Activated CD8-positive, alpha-beta memory T cell treated with anti-CD3 and anti-CD28 coated beads for 1 hour (primary cell): Measurements from ENCODE around the gene HSD17B2.

ENCODE experiments used
- DNase-seq, 2 donors: peaks; one replicate each; pipeline ENCODE4 v3.0.0-alpha.2; 2020; ENCODE audit warnings: low read depth in 1 of 2; ENCODE audit errors: extremely low read depth in 1 of 2

Gene HSD17B2

DNA sequence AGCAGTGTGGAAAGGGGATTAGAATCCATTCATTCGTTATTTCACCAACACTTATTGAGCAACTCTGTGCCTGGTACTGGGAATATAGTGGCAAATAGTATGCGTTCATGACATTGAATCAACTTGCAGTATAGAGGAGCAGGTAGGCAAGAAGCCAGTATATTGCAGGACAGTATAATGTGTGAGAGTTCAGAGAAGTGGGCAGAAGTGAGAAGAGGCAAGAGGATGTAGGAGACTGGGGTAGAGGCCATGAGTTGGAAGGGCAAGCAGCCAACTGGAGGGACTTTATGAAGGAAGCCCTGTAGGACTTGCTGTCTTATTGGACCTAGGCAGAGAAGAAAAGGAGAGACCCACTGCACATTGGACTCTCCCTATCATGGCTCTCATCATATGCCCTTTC is 12.3 kb downstream of the HSD17B2 start:
- no peak for DNase-seq

- no peak for DNase-seq
Measured at GRCh38 chr16:82047787-82048186, 12.7 kb downstream of the HSD17B2 start.

- no peak for DNase-seq
Measured at GRCh38 chr16:82049484-82049883, 14.4 kb downstream of the HSD17B2 start.

- DNase-seq: no peak
Measured at GRCh38 chr16:82050506-82050905, 15.5 kb downstream of the HSD17B2 start.

DNA sequence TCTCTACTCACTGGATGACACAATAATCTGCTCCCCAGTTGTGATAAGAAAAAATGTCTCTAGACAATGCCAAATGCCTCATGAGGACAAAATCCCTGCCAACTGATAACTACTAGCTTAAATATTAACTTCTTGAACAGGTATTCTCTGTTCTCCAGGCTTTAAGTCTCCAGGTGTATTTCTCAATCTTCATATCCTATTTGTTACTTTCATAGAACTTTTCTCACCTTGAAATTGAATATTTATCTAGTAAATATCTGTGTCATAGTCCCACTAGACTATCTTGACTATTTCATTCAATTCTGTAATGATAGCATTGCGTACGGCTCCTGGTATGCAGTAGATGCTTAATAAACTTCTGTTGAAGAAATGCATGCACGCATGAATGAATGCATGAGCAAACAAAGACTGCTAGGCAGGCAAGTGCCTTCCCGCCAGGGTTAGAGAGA is 15.9 kb downstream of the HSD17B2 start:
- DNase-seq: no peak

GRCh38 chr16:82051656-82052055 is 16.6 kb downstream of the HSD17B2 start:
- no peak for DNase-seq

DNA sequence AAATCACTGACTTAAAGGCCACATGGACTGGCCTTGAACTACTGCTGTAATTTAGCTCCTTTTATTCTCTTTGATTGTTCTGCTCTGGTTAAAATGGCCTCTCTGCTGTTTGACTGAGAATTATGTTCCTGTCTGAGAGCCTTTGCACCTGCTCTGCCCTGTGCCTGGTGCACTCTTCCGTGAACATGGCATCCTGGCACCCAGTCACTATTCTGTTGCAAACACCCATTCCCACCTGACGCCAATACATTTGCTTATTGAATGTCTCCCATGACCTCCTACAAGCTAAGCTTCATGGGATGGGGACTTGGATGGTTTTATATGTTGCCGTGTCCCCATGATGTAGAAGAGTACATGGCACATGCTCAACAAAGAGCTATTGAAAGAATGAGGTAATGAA is 20.1 kb downstream of the HSD17B2 start:
- DNase-seq: no peak

- DNase-seq: no peak
Measured at GRCh38 chr16:82055728-82056549, 20.9 kb downstream of the HSD17B2 start.

- DNase-seq: no peak
Measured at GRCh38 chr16:82056550-82056896, 21.5 kb downstream of the HSD17B2 start.

- DNase-seq: no peak
Measured at GRCh38 chr16:82059161-82059982, 24.3 kb downstream of the HSD17B2 start.

GRCh38 chr16:82059983-82060421 is 24.9 kb downstream of the HSD17B2 start:
- no peak for DNase-seq

- DNase-seq: no peak
Measured at GRCh38 chr16:82061861-82062525, 26.9 kb downstream of the HSD17B2 start.

- no peak for DNase-seq
Measured at GRCh38 chr16:82062645-82063058, 27.6 kb downstream of the HSD17B2 start.

DNA sequence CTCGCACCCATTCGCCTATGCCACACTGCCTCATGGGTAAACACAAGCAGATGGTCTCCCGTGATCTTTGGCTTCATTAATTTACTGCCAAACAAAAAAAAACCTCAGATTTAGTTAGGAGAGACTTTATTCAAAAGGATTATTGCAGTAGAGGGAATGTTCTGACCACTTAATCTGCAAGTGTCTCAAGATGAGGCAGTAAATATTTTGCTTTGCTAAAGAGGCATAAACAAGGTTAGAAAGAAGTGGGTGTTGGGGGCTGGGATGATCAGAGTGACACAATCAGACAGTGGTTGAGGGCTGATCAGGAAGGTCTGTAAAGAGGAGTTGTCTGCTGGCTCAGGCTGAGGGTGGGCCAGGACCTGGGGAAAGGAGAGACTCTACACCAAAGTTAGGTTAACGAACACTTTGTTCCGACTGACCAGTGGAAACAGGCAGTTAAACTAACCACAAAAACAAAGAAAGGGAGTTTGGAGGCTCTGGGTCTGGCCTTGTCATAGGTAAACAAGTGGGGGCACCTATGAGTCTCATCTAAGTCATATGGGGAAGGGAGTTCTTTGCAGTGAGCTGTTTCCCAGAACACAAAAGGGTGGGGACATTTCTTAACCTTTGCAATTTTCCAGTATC is 28.5 kb downstream of the HSD17B2 start:
- no peak for DNase-seq

DNA sequence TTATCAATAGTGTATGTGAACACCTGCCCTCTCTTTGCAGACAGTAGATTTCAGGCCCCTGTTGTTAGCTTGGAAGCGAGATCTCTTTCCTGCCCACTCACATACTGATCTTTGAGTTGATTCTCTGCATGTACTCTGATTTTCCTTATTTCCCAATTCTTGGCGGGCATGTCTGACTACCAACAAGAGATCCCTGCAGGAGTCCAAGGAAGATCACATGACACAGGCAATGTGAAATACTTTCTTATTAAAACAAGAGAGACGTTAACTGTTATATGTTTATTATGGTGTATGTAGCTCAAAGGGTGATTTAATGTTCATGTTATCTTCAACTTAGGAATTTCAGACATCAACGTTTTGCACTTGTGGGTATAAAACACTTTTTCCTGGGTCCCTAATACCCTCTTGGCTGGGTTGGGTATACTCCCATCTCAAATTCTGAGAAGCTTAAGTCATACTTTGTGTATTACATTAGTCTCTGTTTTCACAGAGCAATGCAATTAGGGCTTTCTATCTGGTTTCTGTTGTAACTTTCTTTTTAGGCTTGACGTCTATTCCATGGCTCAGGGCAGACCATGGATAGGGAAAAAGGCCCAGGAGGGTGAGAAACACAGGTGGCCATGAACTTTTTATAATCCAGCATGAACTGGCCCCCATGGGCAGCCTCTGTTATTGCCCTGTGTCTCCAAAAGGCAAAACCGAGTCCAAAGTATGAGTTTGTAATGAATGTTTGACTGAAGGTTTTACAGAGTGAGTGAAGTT is 32.2 kb downstream of the HSD17B2 start:
- no peak for DNase-seq

DNA sequence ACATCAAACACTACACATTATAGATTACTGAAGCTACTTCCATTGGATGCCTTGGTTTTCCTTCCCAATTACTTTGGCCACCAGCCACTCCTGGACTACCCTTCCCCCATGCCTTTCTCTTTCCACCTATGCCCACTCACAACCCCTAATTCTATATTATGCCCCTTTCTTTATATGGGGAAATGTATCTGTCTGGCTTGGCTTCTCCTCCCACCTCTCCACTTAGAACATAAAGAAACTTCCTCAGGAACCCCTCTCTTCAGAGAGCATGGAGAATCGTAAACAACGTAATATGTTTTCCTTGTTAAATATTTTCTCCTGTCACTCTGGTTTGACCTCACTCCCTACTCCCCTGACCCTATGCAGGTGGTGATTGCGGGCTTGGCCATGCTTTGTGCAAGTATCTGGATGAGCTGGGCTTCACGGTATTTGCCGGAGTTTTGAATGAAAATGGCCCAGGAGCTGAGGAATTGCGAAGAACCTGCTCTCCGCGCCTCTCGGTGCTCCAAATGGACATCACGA is 32.8 kb downstream of the HSD17B2 start:
- no peak for DNase-seq

GRCh38 chr16:82070656-82071369 is 35.8 kb downstream of the HSD17B2 start:
- no peak for DNase-seq

- no peak for DNase-seq
Measured at GRCh38 chr16:82071421-82071820, 36.4 kb downstream of the HSD17B2 start.

- DNase-seq: no peak
Measured at GRCh38 chr16:82072313-82072712, 37.3 kb downstream of the HSD17B2 start.
